HFF-Myc (cell line): ENCODE data around the gene IQCH.

Source experiments
- DNase-seq: peaks from one replicate; pipeline ENCODE4 v3.0.0-alpha.2; 2011; ENCODE audit warnings: low read depth; ENCODE audit errors: extremely low read depth
- H3K4me3 ChIP-seq: replicated peaks from 2 replicates; pipeline ENCODE4 v1.5.1; 2011; ENCODE audit warnings: low read depth, mild to moderate bottlenecking, control low read depth, low read length
- TF ChIP-seq, protein P1 (sequence below): IDR thresholded peaks from 2 replicates; pipeline ENCODE4 v1.5.1; 2012; ENCODE audit warnings: mild to moderate bottlenecking, low read depth, low read length, control low read depth; ENCODE audit errors: missing control alignments

IQCH gene

DNA sequence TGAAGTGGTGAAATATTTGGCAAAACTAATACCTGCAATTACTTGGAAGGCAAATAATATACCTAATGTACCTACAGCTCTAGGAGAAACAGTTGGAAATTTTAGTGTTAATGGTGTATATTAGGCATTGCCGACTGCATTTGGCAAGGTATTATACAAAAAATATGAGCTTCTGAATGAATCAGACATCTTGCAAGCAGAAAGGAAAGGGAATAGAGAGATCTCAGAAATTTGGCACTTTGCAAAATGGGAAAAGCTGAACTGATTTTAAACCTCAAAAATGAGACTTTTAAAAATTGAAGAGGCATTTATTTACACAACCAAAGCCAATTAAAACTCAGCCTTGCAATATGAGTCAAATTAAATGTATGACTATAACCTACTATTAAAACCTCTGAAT, 226.2 kb downstream of the IQCH start:
- no peak overlapping the region for H3K4me3 ChIP-seq
- no peak for DNase-seq
- TF ChIP-seq, protein P1, sequence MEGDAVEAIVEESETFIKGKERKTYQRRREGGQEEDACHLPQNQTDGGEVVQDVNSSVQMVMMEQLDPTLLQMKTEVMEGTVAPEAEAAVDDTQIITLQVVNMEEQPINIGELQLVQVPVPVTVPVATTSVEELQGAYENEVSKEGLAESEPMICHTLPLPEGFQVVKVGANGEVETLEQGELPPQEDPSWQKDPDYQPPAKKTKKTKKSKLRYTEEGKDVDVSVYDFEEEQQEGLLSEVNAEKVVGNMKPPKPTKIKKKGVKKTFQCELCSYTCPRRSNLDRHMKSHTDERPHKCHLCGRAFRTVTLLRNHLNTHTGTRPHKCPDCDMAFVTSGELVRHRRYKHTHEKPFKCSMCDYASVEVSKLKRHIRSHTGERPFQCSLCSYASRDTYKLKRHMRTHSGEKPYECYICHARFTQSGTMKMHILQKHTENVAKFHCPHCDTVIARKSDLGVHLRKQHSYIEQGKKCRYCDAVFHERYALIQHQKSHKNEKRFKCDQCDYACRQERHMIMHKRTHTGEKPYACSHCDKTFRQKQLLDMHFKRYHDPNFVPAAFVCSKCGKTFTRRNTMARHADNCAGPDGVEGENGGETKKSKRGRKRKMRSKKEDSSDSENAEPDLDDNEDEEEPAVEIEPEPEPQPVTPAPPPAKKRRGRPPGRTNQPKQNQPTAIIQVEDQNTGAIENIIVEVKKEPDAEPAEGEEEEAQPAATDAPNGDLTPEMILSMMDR = no peak

DNA sequence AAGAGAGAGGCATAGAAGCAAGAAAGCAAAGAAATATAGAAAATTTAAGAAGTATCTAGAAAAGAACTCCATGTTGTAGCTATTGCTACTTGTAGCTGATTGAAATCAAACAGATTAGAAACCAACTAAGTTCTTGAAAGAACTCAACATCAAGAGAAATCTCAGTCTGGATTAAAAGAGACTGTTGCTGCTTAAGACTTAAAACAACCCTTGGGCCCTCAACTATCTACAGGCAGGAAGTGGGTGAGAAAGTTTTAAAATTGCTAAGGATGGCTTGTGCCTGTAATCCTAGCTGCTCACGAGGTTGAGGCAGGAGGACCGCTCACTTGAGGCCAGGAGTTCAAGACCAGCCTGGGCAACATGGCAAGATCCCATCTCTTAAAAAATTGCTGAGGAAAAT, 227.1 kb downstream of the IQCH start:
- no peak for DNase-seq
- TF ChIP-seq, protein P1 = no peak
- no peak overlapping the region for H3K4me3 ChIP-seq

DNA sequence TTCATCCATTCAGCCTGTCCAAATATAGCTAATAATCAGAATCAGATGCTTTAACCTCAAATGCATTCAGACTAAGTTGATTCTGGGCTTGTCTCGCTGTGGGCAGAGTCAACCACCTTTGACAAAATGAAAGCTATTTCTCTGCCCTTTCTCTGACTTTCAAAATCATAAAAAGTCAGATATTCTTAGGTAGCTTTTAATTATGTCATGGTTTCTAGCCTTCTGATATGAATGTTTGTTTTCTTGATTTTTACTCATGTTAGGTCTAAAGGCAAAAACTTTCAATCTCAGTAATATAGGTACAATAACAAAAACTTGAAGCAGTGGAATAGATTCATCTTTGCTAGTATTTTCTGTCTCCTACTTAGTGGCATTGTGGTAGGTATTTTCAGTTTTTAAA, 241.0 kb downstream of the IQCH start:
- no peak overlapping the region for H3K4me3 ChIP-seq
- TF ChIP-seq, protein P1 = no peak
- DNase-seq = no peak

DNA sequence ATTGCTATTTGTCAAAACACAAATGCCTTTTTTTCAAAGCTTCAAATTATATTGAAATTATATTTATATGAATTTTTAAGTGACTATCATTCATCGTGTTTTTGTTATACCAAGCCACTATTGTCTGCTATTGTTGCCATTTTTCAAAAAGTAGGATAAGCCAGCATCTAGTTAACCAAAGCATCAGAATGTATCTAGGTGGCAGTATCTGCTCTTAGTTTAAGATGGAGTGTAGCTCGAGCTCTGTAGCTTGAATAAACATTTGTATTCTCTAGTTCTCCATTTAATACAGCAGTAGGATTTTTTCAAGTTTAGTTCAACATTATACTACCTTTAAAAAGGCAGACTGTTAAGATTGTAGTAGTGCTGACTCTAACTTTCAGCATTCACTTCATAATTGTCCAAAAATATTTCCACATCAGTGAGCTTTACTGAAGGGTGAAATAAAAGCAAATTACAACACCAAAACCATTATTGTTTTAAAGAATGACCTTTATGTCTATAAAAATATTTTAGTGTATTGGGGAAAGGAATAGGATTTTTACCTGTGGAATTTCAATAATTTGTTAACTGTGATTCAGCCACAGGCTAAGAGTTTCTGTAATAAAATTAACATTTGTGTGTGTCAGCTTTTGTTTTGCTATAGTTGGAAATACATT, 246.7 kb downstream of the IQCH start:
- TF ChIP-seq, protein P1 = peak; percentile 26
- no peak overlapping the region for H3K4me3 ChIP-seq
- no peak for DNase-seq

DNA sequence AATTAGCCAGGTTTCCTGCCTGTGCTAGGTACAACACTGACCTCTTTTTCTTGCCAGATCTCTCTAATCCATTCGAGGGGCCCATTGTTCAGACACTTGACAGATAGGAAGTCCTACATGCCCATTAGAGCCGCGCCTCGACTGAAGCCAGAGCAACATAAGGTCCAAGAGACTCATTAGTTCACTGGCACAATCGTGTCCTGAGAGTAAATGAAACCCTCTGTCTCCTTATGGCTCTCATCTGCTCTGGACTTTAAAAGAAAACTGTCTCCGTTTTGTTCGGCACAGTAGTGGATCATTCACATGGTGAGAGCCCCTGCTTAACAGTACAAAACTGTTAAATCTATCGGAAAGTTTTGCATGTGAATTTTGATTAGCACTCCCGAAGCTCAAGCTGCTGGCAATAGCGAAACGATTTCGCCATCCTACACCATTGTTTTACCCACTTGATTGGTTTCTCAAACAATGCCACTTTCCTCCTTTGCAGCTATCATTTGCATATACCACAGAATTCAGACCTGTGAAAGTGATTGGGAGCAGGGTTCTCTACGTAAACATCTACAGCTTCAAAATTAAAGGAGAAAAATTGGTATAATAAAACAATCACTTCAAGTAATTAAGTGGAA, 247.4 kb downstream of the IQCH start:
- TF ChIP-seq, protein P1 = no peak
- no peak for DNase-seq
- no peak overlapping the region for H3K4me3 ChIP-seq

DNA sequence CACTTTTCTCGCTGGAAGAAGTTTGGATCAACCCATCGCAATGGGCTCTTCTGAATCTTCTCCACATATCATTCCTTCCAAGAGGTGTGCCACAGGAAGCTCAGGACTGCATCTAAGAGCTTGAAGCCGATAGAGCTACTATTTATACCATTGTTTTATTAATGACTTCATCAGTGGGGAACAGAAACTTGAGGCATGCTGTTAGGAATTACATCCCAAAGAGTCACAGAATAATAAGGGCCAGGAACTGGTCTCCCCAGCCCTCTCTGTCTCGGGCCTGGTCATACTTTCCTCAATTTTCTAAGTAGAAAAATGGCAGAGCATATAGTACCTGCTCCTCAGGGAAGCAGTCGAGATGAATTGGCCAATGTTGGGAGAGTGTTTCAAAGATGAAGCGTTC, 249.5 kb downstream of the IQCH start:
- DNase-seq = no peak
- TF ChIP-seq, protein P1 = no peak
- H3K4me3 ChIP-seq = no peak overlapping the region
